ENCODE data around the gene TEDC2.
"Not testable (repeated sequence)": the region's sequence is repeated elsewhere in the genome, so short reads cannot be mapped to it uniquely, and the experiment has no call there.

The TEDC2 gene

DNA sequence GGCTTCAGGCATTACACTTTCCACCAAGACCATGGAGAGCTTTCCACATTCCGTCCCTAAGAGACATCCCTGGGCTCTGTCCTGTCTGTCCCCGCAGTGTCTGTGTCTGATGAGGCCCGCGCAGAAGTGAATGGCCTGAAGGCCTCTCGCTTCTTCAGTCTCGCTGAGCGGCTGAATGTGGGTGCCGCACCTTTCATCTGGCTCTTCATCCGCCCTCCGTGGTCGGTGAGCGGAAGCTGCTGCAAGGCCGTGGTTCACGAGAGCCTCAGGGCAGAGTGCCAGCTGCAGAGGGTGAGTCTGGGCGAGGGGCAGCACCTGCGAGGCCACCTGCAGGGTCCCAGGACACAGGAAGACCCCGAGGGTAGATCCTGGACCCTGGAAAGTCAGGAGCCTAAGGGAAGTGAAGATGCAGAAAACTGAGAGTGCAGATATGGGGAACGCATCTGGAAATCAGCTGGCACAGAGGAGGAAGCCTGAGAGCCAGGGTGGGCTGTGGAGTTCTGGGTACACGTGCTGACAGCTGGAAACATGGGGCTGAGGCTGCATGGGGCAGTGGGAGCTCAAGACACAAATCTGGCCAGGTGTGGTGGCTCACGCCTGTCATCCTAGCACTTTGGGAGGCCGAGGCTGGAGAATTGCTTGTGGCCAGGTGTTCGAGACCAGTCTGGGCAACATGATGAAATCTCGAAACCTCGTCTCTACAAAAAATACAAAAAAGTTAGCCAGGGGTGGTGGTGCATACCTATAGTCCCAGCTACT lies 22.7 kb upstream of the TEDC2 start:
- DNase-seq (ENCODE audit: low read depth in 3 of 3), result no peak

DNA sequence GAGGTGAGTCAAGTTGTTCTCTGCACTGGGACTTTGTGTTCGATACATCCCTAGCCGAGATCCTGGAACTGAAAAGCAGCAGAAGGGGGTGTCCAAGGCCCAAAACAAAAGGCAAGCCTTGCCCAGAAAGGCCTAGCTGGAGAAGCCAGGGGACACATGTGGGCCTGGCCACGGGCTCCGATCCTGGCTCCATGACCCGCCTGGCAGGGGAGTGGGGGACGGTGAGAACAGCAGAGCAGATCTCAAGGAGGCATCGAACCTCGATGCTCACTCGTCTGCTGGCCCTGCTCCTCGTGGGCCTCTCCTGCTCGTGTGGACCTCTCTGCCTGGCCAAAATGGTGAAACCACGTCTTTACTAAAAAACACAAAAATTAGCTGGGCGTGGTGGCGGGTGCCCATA lies 21.8 kb upstream of the TEDC2 start:
- DNase-seq (ENCODE audit: low read depth in 3 of 3), result no peak

DNA sequence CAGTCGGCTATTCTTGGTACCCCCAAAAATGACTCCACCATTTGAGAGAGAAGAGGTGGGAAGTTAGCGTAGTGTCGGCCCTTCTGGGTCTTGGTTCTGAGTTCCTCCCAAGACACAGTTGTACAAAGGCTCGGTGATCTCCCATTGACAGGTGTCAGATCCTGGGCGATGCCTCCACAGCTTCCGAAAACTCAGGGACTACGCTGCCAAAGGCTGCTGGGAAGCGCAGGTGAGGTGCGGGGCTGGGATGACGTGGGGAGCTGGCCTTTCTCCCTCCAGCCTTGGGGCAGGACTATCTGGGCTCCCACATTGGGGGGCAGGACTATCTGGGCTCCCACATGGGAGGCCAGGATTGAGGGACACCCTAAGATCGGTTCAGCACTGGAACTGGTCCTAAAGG lies 20.3 kb upstream of the TEDC2 start:
- DNase-seq (ENCODE audit: low read depth in 3 of 3), result no peak

DNA sequence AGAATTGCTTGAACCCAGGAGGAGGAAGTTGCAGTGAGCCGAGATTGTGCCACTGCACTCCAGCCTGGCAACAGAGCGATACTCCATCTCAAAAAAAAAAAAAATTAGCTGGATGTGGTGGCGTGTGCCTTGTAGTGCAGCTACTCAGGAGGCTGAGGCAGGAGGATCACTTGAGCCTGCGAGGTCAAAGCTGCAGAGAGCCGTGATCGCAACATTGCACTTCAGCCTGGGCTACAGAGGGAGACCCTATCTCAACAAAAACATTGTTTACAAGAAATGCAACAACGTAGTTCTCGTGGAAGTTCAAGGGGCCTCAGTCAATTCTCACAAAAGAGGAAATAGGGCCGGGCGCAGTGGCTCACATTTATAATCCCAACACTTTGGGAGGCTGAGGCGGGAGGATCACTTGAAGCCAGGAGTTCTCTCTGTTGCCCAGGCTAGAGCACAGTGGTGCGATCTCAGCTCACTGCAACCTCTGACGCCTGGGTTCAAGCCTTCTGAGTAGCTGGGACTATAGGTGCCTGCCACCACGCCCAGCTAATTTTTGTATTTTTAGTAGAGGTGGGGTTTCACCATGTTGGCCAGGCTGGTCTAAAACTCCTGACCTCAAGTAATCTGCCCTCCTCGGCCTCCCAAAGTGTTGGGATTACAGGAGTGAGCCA lies 18.6 kb upstream of the TEDC2 start:
- DNase-seq (ENCODE audit: low read depth in 3 of 3), result not testable (repeated sequence)

DNA sequence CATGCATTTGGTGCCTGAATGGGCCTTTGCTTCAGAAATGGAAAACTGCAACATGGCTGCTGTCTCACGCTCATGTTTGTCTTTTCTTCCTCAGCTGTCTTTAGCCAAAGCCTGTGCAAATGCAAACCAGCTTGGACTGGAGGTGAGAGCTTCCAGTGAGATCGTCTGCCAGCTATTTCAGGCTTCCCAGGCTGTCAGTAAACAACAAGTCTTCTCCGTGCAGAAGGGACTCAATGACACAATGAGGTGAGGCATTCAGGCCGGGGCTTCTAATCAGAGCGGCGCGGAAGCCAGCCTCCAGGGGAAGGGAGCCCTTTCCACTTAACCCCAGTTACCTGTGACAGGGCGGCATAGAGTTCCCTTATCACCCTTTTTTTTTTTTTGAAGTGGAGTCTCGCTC lies 16.4 kb upstream of the TEDC2 start:
- no peak for DNase-seq (ENCODE audit: low read depth in 3 of 3)

DNA sequence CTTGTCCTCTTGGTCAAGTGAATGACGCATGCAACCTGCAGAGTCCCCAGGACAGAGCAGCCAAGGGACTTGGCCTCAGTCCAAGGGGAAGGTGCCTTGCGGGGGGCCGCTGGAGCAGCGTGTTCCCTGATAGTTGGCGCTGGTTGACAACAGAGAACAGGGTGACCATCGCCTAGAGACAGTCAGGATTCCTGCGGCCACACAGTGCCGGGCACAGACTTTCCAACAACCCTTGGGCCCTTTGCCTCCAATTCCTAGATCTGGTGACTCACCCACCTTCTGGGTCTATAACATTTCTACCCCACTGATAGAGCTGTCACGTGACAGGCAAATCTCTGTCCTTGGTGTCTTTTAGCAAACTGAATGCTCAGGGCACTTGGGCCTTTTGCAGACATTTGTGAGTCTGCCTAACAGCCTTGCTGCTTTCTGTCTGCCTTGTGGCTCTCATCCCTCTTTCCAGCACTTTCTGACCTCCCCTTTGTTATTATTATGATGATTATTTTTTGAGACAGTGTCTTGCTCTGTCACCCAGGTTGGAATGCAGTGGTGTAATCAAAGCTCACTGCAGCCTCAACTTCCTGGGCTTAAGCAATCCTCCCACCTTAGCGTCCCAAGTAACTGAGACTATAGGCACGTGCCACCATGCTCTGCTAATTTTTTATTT lies 11.9 kb upstream of the TEDC2 start:
- DNase-seq (ENCODE audit: low read depth in 3 of 3), result no peak

DNA sequence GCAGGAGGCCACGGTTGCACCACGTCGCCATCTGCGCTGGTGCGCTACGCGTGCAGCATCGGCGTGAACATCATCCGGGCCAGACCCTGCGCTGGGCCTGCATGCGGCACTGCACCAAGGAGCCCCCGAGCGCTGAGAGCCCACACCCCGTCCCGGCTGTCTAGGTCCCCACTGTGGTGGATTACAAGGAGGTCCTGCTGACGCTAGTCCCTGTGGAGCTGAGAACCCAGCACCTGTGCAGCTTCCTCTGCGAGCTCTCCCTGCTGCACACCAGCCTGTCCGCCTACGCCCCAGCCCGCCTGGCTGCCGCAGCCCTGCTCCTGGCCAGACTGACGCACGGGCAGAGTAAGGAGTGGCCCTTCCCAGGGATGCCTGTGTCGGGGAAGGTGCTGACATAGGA lies 10.8 kb upstream of the TEDC2 start:
- DNase-seq (ENCODE audit: low read depth in 3 of 3), result no peak

DNA sequence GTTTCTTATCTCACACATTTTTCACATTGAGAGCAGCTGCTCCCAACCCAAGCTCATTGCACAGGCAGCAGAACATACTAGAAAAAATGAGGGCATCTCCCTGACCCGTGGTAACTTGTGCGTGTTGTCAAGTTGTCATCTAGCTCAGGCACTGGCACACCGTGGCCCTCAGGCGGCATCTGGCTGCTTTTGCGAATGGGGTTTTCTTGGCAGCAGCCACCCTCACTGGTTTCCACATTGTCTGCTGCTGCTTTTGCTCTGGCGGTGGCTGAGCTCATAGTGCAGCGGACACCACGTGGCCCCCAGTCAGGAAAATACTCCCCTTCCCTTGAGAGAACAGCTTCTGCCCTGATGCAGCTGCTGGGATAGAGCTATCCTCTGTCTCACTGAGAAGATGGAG lies 9.4 kb upstream of the TEDC2 start:
- no peak for DNase-seq (ENCODE audit: low read depth in 3 of 3)

DNA sequence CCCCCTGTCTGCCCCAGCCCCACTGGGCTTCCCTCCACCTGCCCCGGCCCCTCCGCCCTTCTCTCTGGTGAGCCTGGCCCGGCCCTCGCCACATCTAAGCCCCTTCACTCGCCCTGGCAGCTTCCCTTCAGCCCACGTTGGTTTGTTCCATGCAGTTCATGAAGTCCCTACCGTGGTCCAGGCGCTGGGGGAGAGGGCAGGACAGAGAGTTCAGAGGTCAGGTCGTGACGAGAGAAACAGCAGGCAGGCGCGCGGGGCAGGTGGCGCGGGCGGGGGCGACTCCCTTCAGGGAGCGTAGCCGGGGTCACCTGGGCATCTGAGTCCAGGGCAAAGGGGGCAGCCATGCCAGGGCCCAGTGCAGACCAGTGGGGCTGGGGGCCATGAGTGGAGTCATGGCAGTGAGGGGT lies 8.9 kb upstream of the TEDC2 start:
- DNase-seq (ENCODE audit: low read depth in 3 of 3), result no peak

DNA sequence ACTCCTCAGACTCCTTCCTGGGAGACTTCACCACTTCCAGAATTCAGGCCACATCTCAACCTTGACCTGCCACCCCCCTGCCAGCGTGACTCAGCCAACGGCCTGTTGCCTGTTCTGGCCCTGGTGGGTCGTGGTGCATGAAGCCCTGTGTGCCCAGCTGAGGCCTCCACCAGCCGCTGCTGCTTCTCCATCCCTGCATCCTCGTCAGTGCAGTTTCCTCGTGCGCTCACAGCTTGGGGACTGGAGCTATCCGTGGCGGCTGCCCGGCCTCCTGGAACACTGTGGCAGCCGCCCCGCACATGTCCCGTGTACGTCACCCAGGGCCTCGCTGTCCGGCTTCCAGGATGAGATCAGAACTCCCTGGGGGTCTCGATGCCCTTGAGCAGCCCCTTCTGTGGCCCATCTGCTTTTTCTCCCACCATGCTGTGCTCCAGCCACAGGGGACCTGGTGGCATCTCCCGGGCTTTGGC lies 8.0 kb upstream of the TEDC2 start:
- no peak for DNase-seq (ENCODE audit: low read depth in 3 of 3)

DNA sequence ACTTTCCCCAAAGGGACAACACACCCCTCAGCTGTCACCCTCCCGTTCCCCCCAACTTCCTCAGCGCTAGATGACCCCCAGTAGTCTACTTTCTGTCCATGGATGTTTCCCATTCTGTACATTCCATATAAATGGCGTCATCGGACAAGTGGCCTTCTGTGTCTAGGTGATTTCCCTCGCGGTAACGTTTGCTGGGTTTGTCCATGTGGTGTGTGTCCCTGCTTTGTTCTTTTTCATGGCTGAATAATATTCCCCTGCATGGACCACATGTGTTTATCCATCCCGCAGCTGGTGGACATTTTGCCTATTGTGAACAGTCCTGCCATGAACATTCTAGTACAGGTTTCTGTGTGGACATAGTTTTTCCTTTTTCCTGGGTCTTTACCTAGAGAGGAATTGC lies 7.3 kb upstream of the TEDC2 start:
- DNase-seq (ENCODE audit: low read depth in 3 of 3), result no peak

DNA sequence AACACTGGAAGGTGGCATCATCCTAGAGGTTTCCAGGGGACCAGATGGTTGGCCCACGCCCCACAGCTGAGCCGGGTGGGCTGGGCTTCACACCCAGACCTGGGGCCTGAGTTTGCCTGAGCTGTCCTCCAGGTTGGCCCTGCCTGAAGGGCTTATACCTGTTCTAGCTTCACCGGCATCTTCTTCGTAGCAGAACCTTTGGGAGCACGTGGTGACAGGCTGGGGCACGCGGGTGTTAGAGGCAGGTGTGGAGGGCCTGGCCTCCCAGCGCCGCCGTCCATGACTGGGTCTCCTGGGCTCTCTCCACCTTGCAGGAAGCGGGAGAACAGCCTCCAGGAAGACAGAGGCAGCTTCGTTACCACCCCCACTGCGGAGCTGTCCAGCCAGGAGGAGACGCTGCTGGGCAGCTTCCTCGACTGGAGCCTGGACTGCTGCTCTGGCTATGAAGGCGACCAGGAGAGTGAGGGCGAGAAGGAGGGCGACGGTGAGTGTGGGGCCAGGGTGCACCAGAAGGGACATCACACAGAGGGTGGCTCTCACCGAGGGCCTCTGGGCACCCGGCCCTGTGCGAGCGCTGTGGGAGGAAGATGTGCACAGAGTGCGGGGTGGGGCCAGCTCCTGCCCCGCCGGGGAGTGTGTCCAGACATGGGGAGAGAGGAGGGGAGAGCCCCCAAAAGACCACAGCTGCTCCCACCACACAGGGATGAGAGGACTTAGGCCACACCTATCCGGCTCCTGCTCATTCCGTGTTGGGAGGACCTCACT lies 4.6 kb upstream of the TEDC2 start:
- DNase-seq (ENCODE audit: low read depth in 3 of 3), result no peak

DNA sequence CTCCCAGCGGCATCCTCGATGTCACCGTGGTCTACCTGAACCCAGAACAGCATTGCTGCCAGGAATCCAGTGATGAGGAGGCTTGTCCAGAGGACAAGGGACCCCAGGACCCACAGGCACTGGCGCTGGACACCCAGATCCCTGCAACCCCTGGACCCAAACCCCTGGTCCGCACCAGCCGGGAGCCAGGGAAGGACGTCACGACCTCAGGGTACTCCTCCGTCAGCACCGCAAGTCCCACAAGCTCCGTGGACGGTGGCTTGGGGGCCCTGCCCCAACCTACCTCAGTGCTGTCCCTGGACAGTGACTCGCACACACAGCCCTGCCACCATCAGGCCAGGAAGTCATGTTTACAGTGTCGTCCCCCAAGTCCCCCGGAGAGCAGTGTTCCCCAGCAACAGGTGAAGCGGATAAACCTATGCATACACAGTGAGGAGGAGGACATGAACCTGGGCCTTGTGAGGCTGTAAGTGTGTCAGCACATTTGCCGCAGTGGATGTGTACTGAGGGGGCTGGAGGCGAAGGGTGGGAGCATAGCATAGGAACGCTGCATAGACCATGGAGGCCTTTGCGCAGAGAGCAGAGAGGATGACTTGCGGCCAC lies 3.3 kb upstream of the TEDC2 start:
- no peak for DNase-seq (ENCODE audit: low read depth in 3 of 3)

DNA sequence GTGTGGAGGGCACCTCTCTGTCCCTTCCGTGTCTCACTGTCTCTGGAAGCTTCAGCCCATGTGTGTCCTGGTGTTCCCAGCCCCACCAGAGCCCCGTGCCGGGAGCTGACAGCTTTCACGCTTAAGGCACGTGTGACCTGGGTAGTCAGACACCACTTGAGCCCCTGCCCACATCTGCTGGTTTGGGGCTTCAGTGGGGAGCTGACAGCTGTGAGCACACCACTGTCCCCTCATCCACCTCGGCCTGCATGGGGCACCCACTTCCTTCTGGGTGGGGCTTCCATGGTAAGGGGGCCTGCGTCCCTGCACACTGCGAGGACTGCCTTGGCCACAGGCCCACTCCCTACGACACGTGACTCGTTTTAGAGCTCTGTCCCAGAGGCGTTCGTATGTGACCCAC lies 2.6 kb upstream of the TEDC2 start:
- DNase-seq (ENCODE audit: low read depth in 3 of 3), result no peak

DNA sequence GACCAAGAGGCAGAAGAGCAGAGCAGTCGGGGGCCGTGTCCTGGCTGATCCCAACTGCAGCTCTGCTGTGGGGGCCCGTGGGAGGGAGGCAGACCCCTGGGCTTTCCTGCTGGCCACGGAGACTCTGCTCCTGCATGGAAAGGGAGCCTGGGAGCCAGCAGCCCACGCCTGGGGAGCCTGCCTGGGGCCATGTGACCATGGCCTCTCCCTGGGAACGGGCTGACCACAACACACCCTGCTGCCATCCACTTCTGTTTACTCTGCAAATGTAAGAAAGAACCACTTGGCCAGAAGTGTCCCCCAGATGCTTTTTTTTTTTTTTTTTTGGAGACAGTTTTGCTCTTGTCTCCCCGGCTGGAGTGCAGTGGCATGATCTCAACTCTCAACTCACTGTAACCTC lies 2.0 kb upstream of the TEDC2 start:
- DNase-seq (ENCODE audit: low read depth in 3 of 3), result no peak

DNA sequence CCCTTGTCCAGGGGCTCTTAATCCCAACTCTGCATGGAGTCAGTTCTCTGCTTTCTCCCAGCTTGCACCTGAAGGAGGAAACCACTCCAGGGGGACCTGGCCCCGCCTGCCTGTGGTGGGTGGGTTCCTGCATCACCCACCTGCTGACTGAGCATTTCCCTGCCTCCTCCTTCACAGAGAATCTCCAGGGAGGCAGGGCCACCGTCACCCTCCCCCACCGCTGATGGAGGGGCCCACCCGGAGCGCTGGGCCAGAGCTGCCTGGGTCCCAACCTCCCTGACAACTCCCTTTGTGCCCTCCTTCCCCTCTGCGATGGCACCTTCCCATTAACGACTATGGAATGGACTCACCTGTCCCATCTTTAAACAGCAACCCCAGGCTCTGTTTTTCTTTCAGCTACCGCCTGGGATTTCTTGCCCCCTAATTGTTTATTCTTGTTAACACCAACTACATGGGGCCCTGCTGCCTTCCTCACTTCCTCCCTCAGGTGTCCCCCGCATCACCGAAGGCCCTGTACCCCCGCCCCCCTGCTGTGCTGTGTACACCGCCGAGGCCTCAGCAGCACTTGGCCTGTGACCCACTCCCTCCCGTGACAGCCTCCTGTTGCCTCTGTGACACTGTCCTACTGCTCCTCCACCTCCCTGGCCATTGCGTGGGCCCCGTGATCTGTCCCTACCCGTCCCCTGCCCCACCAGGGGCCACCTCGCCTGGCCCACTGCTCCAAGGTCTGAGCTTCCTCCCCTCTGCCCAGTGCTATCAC lies 842 bp upstream of the TEDC2 start:
- DNase-seq (ENCODE audit: low read depth in 3 of 3), result no peak

DNA sequence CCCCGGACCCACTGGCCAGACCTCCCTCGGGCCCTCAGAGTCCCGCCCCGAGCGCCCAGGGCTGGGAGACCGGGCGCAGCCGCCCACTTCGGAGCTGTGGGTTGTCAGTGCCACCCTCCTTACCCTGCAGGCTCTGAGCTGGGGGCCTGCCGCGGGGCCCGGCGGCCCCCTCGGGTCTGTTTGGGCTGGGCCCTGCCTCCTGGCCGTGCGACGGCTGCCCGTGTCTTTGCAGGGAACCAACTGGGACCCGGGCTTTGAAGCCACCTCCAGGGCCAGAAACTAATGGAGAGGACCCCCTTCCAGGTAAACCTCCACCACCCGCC lies 443 bp downstream of the TEDC2 start:
- no peak for DNase-seq (ENCODE audit: low read depth in 3 of 3)

DNA sequence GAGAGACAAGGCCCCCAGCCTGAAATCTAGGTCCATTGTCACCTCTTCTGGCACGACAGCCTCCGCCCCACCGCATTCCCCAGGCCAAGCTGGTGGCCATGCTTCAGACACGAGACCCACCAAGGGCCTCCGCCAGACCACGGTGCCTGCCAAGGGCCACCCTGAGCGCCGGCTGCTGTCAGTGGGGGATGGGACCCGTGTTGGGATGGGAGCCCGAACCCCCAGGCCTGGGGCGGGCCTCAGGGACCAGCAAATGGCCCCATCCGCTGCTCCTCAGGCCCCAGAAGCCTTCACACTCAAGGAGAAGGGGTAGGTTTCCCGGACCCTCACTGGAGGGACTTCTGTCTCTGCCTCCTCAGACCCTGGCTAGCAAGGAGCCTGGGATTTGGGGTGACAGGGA lies 1.0 kb downstream of the TEDC2 start:
- no peak for DNase-seq (ENCODE audit: low read depth in 3 of 3)

DNA sequence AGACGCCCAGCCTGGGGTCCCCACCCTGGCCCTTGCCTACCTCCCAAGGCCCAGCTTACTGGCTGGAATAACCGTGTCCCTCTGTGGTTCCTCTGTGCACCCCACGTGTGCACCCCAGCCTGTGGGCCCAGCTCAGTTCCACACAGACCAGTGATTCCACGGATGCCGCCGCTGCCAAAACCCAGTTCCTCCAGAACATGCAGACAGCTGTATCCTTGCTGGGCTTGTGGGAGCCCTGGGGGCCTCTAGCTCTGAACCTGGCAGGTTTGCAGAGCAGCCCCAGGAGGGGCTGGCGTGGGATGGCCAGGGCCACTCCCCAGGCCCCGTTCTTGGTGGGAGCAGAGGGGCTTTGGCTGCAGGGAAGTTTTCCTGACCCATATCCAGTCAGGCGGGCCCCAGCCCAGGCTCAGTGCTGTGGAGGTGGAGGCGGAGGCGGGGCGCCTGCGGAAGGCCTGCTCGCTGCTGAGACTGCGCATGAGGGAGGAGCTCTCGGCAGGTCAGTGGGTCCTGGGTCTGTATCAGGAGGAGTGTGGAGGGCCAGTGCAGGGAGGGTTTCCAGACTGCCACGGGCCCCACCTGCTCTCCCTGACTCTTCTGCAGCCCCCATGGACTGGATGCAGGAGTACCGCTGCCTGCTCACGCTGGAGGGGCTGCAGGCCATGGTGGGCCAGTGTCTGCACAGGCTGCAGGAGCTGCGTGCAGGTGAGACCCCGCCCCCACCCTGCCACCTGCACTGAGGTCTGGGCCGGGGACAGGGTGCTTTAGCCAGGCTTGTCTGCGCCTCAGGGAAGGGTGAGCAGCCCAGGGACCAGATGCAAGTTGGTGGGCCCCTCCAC lies 2.3 kb downstream of the TEDC2 start:
- no peak for DNase-seq (ENCODE audit: low read depth in 3 of 3)

DNA sequence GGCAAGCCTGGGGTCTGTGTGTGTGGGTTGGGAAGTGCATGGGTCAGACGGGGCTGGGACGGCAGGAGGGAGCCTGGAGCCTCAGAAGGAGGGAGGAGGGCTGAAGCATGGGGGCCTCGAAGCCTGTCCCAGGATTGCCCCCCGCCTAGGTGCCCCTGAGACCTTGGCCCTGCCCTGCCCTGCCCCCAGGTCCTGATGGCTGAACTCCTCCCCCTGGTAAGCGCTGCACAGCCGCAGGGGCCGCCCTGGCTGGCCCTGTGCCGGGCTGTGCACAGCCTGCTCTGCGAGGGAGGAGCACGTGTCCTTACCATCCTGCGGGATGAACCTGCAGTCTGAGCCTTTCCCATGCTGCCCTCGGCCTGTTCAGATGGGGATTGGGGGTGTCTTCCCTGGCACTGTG lies 4.4 kb downstream of the TEDC2 start:
- no peak for DNase-seq (ENCODE audit: low read depth in 3 of 3)
